ENCODE measurements around the gene CTPS1. TPM values are rescaled to one million over a fixed set of nuclear protein-coding genes. Genes with fewer than 3 reads are reported as not detected.
A peak's percentile ranks its signal among the peaks of the same experiment; 100 is the strongest.

The CTPS1 gene
- total RNA-seq, 1 donor from 2014 or later, result 33.0 TPM

DNA sequence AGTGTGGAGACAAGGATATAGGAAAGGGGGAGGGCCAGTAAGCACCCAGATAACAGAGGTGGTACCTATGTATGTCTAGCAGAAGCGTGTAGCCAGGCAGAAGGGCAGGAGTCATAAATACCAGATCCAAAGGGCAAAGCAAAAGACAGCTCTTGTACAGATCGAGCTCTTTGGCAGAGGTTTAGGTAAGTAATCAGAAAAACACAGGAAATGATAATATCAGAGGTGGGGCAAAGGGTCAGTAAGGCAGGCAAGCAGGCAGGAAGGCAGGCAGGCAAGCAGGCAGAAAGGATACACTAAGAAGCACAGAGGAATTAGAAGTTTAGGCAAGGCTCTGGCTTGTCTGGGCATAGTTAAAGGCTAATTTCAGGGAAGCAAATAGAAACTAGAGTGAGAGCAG is 64.7 kb downstream of the CTPS1 start:
- peak overlapping the region; percentile 76 to 88 for H3K27ac ChIP-seq
- no peak overlapping the region for H3K4me3 ChIP-seq
- H3K36me3 ChIP-seq, result peaks cover 10 to 28% of the 10 kb centered on the region in 2 donors
- H3K27me3 ChIP-seq, result no peaks in the 10 kb centered on the region
- intact Hi-C loops (cut with DNase I), result loop anchor here (2.0 to 10.0 kb wide), 3 partner anchors 57 to 321 kb away; partner anchors contain the start of gene FOXO6
- H3K4me1 ChIP-seq, result peaks cover 6 to 35% of the 10 kb centered on the region in 2 donors
- DNase-seq (ENCODE audit: low spot score in 2 of 2), result no peak
- H3K9me3 ChIP-seq, result no peaks in the 10 kb centered on the region
- TF ChIP-seq, protein P1, sequence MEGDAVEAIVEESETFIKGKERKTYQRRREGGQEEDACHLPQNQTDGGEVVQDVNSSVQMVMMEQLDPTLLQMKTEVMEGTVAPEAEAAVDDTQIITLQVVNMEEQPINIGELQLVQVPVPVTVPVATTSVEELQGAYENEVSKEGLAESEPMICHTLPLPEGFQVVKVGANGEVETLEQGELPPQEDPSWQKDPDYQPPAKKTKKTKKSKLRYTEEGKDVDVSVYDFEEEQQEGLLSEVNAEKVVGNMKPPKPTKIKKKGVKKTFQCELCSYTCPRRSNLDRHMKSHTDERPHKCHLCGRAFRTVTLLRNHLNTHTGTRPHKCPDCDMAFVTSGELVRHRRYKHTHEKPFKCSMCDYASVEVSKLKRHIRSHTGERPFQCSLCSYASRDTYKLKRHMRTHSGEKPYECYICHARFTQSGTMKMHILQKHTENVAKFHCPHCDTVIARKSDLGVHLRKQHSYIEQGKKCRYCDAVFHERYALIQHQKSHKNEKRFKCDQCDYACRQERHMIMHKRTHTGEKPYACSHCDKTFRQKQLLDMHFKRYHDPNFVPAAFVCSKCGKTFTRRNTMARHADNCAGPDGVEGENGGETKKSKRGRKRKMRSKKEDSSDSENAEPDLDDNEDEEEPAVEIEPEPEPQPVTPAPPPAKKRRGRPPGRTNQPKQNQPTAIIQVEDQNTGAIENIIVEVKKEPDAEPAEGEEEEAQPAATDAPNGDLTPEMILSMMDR (IDR thresholded peaks at IDR 0.05), result no peak

DNA sequence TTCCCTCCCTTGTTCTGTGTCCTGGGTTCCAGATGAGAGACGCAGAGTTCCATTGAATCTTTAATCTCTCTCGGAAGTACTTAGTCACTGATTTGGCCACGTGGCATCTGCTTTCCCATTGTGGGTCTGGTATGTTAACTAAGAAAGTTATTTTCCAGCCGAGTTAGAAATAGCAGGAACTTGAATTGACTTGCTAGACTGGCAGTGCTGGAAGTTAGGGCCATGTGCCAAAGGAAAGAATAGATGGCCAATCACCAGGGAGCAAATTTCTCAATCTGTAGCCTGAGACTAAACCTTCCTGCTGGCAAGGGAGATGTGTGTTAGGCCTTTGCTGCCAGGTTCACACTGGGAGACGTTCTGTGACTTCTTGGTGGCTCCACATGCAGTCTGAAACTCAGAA is 66.2 kb downstream of the CTPS1 start:
- Histone ChIP-seq H3K27me3 (no peaks in the 10 kb centered on the region), H3K27ac (peak overlapping the region; percentile 76 to 88), H3K36me3 (peaks cover 2 to 25% of the 10 kb centered on the region in 2 donors), H3K4me3 (no peak overlapping the region), H3K9me3 (no peaks in the 10 kb centered on the region), H3K4me1 (peaks cover 6 to 35% of the 10 kb centered on the region in 2 donors)
- intact Hi-C loops (cut with DNase I), result loop anchor here (2.0 to 10.0 kb wide), 5 partner anchors 55 to 319 kb away; partner anchors contain the start of gene FOXO6
- peak; percentile 57 to 94 for DNase-seq (ENCODE audit: low spot score in 2 of 2)
- TF ChIP-seq, protein P1 (IDR thresholded peaks at IDR 0.05), result no peak

DNA sequence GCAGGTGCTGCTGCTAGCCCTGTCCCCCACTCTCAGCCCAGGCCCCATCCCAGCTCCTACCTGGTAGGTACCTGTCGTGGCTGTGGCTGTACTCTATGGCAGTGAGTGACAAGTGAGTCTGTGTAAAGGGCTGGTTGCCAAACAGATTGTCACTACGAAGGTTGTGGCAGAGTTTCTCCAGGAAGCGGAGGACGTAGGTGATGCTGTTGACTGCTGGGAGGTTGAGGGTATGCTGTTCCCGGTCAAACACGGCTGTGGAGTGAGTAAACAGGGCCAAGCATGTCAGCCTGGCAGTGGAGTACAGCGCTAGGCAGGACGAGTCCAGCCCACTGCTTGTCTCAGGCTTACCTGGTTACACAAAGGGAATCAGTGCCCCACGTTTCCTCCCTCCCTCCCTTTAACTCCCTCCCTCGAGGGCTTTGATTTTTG is 66.9 kb downstream of the CTPS1 start:
- Histone ChIP-seq H3K36me3 (peaks cover 2 to 25% of the 10 kb centered on the region in 2 donors), H3K27me3 (no peaks in the 10 kb centered on the region), H3K4me1 (peaks cover 6 to 35% of the 10 kb centered on the region in 2 donors), H3K4me3 (no peak overlapping the region), H3K27ac (peak overlapping the region; percentile 76 to 88), H3K9me3 (no peaks in the 10 kb centered on the region)
- DNase-seq (ENCODE audit: low spot score in 2 of 2), result no peak
- intact Hi-C loops (cut with DNase I), result loop anchor here (2.0 to 10.0 kb wide), 3 partner anchors 64 to 318 kb away; partner anchors contain the start of gene FOXO6
- TF ChIP-seq, protein P1 (IDR thresholded peaks at IDR 0.05), result no peak

DNA sequence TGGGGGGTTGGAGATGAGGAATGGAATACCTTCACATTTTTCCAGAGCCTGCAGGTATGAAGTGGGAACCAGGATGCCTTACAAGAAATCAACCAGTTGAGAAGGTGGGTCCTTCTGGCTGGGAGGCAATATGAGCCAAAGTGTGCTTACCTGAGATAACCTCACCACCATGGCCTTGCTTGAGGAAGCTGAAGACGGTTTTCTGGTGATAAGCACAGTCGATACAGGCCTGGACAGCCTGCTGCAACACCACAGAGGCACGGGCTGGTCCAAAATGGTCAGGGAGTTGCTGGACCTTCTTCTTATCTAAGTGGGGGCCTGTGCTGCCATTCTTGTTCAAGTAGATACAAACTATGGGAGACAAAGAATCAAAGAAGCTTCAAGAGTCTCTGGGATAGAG is 69.0 kb downstream of the CTPS1 start:
- DNase-seq (ENCODE audit: low spot score in 2 of 2), result no peak
- Histone ChIP-seq H3K4me1 (peaks cover 6 to 35% of the 10 kb centered on the region in 2 donors), H3K4me3 (no peak overlapping the region), H3K27me3 (no peaks in the 10 kb centered on the region), H3K36me3 (peaks cover 2 to 21% of the 10 kb centered on the region in 2 donors), H3K27ac (peak overlapping the region; percentile 6 to 76), H3K9me3 (no peaks in the 10 kb centered on the region)
- TF ChIP-seq, protein P1 (IDR thresholded peaks at IDR 0.05), result no peak
- intact Hi-C loops (cut with DNase I), result loop anchor here (5.0 to 10.0 kb wide), 2 partner anchors 66 to 316 kb away; partner anchors contain the start of gene FOXO6

DNA sequence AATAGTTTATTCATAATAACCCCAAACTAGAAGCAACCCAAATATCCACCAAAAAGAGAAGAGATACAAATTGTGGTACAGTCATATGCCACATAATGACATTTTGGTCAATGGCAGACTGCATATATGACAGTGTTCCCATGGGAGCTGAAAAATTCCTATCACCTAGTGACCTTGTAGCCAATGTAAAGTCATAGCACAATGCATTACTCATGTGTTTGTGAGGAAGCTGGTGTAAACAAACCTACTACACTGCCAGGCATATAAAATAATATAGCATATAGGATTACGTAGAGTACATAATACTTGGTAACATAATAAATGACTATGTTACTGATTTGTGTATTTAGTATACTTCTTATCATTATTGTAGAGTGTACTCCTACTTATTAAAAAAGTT is 71.5 kb downstream of the CTPS1 start:
- H3K36me3 ChIP-seq, result peaks cover 2 to 29% of the 10 kb centered on the region in 2 donors
- H3K4me1 ChIP-seq, result peaks cover 0 to 18% of the 10 kb centered on the region in 2 donors
- H3K27ac ChIP-seq, result no peak overlapping the region
- no peaks in the 10 kb centered on the region for H3K9me3 ChIP-seq
- no peak for DNase-seq (ENCODE audit: low spot score in 2 of 2)
- H3K27me3 ChIP-seq, result no peaks in the 10 kb centered on the region
- TF ChIP-seq, protein P1 (IDR thresholded peaks at IDR 0.05), result no peak
- intact Hi-C loops (cut with DNase I), result no loop called here
- no peak overlapping the region for H3K4me3 ChIP-seq

Measured in ascending aorta (tissue), 2 donors.